Measurements from ENCODE around the gene RNU1-3.
"Not testable (repeated sequence)": the region's sequence is repeated elsewhere in the genome, so short reads cannot be mapped to it uniquely, and the experiment has no call there.

The RNU1-3 gene

GRCh38 chr1:16680366-16680765 lies 13.6 kb upstream of the RNU1-3 start:
- not testable (repeated sequence) for H3K36me3 ChIP-seq (ENCODE audit: control insufficient read depth, insufficient read depth, low read length); H3K4me3 ChIP-seq (ENCODE audit: extremely low read depth, insufficient read depth, low read length, poor library complexity, severe bottlenecking); H3K4me1 ChIP-seq (ENCODE audit: control insufficient read depth, insufficient read depth, low read length, poor library complexity, severe bottlenecking); H3K27ac ChIP-seq (ENCODE audit: low read depth, low read length, severe bottlenecking); H3K9me3 ChIP-seq (ENCODE audit: control insufficient read depth, low read length)
- 71 to 83% methylated on average over 16 to 20 of the region's 29 CpGs for WGBS, 2 experiments (ENCODE audit: insufficient coverage in 2 of 2)

GRCh38 chr1:16677552-16678431 lies 11.0 kb upstream of the RNU1-3 start:
- Histone ChIP-seq H3K4me3 (ENCODE audit: extremely low read depth, insufficient read depth, low read length, poor library complexity, severe bottlenecking) (no peak overlapping the region), H3K4me1 (ENCODE audit: control insufficient read depth, insufficient read depth, low read length, poor library complexity, severe bottlenecking) (no peaks in the 10 kb centered on the region), H3K27ac (ENCODE audit: low read depth, low read length, severe bottlenecking) (no peak overlapping the region), H3K9me3 (ENCODE audit: control insufficient read depth, low read length) (no peaks in the 10 kb centered on the region), H3K36me3 (ENCODE audit: control insufficient read depth, insufficient read depth, low read length) (no peaks in the 10 kb centered on the region)
- 81 to 92% methylated on average over 23 to 27 of the region's 34 CpGs for WGBS, 2 experiments (ENCODE audit: insufficient coverage in 2 of 2)

GRCh38 chr1:16676661-16677523 lies 10.1 kb upstream of the RNU1-3 start:
- not testable (repeated sequence) for H3K4me1 ChIP-seq (ENCODE audit: control insufficient read depth, insufficient read depth, low read length, poor library complexity, severe bottlenecking); H3K9me3 ChIP-seq (ENCODE audit: control insufficient read depth, low read length); H3K36me3 ChIP-seq (ENCODE audit: control insufficient read depth, insufficient read depth, low read length); H3K4me3 ChIP-seq (ENCODE audit: extremely low read depth, insufficient read depth, low read length, poor library complexity, severe bottlenecking); H3K27ac ChIP-seq (ENCODE audit: low read depth, low read length, severe bottlenecking)
- 72 to 81% methylated on average over 16 to 19 of the region's 22 CpGs for WGBS, 2 experiments (ENCODE audit: insufficient coverage in 2 of 2)

- H3K4me3 ChIP-seq (ENCODE audit: extremely low read depth, insufficient read depth, low read length, poor library complexity, severe bottlenecking); H3K4me1 ChIP-seq (ENCODE audit: control insufficient read depth, insufficient read depth, low read length, poor library complexity, severe bottlenecking); H3K36me3 ChIP-seq (ENCODE audit: control insufficient read depth, insufficient read depth, low read length); H3K9me3 ChIP-seq (ENCODE audit: control insufficient read depth, low read length); H3K27ac ChIP-seq (ENCODE audit: low read depth, low read length, severe bottlenecking): not testable (repeated sequence)
- WGBS, 2 experiments (ENCODE audit: insufficient coverage in 2 of 2): no CpG with 5 or more reads among the region's 2 CpGs
Observed at GRCh38 chr1:16675118-16675510, 8.4 kb upstream of the RNU1-3 start.

- not testable (repeated sequence) for H3K4me3 ChIP-seq (ENCODE audit: extremely low read depth, insufficient read depth, low read length, poor library complexity, severe bottlenecking); H3K4me1 ChIP-seq (ENCODE audit: control insufficient read depth, insufficient read depth, low read length, poor library complexity, severe bottlenecking); H3K9me3 ChIP-seq (ENCODE audit: control insufficient read depth, low read length); H3K36me3 ChIP-seq (ENCODE audit: control insufficient read depth, insufficient read depth, low read length); H3K27ac ChIP-seq (ENCODE audit: low read depth, low read length, severe bottlenecking)
- no CpG with 5 or more reads among the region's 5 CpGs for WGBS, 2 experiments (ENCODE audit: insufficient coverage in 2 of 2)
Observed at GRCh38 chr1:16673976-16674375, 7.2 kb upstream of the RNU1-3 start.

- H3K27ac ChIP-seq (ENCODE audit: low read depth, low read length, severe bottlenecking); H3K36me3 ChIP-seq (ENCODE audit: control insufficient read depth, insufficient read depth, low read length); H3K9me3 ChIP-seq (ENCODE audit: control insufficient read depth, low read length); H3K4me1 ChIP-seq (ENCODE audit: control insufficient read depth, insufficient read depth, low read length, poor library complexity, severe bottlenecking); H3K4me3 ChIP-seq (ENCODE audit: extremely low read depth, insufficient read depth, low read length, poor library complexity, severe bottlenecking): not testable (repeated sequence)
- WGBS, 2 experiments (ENCODE audit: insufficient coverage in 2 of 2): no CpG with 5 or more reads among the region's 11 CpGs
Observed at GRCh38 chr1:16665836-16666235, 912 bp downstream of the RNU1-3 start.

- H3K27ac ChIP-seq (ENCODE audit: low read depth, low read length, severe bottlenecking); H3K4me3 ChIP-seq (ENCODE audit: extremely low read depth, insufficient read depth, low read length, poor library complexity, severe bottlenecking); H3K9me3 ChIP-seq (ENCODE audit: control insufficient read depth, low read length); H3K4me1 ChIP-seq (ENCODE audit: control insufficient read depth, insufficient read depth, low read length, poor library complexity, severe bottlenecking); H3K36me3 ChIP-seq (ENCODE audit: control insufficient read depth, insufficient read depth, low read length): not testable (repeated sequence)
- no CpG with 5 or more reads among the region's 32 CpGs for WGBS, 2 experiments (ENCODE audit: insufficient coverage in 2 of 2)
Observed at GRCh38 chr1:16658234-16658633, 8.5 kb downstream of the RNU1-3 start.

- not testable (repeated sequence) for H3K36me3 ChIP-seq (ENCODE audit: control insufficient read depth, insufficient read depth, low read length); H3K27ac ChIP-seq (ENCODE audit: low read depth, low read length, severe bottlenecking); H3K4me3 ChIP-seq (ENCODE audit: extremely low read depth, insufficient read depth, low read length, poor library complexity, severe bottlenecking); H3K9me3 ChIP-seq (ENCODE audit: control insufficient read depth, low read length); H3K4me1 ChIP-seq (ENCODE audit: control insufficient read depth, insufficient read depth, low read length, poor library complexity, severe bottlenecking)
- WGBS, 2 experiments (ENCODE audit: insufficient coverage in 2 of 2): no CpG with 5 or more reads among the region's 14 CpGs
Observed at GRCh38 chr1:16656981-16657683, 9.6 kb downstream of the RNU1-3 start.

- H3K27ac ChIP-seq (ENCODE audit: low read depth, low read length, severe bottlenecking); H3K4me3 ChIP-seq (ENCODE audit: extremely low read depth, insufficient read depth, low read length, poor library complexity, severe bottlenecking): not testable (repeated sequence)
- no CpG with 5 or more reads among the region's 6 CpGs for WGBS, 2 experiments (ENCODE audit: insufficient coverage in 2 of 2)
Observed at GRCh38 chr1:16656574-16656973, 10.2 kb downstream of the RNU1-3 start.

GRCh38 chr1:16651560-16651959 lies 15.2 kb downstream of the RNU1-3 start:
- 100% methylated on average over 1 of the region's 1 CpG; no CpG with 5 or more reads in 1 of the 2 experiments for WGBS, 2 experiments (ENCODE audit: insufficient coverage in 2 of 2)
- H3K4me3 ChIP-seq (ENCODE audit: extremely low read depth, insufficient read depth, low read length, poor library complexity, severe bottlenecking); H3K9me3 ChIP-seq (ENCODE audit: control insufficient read depth, low read length); H3K36me3 ChIP-seq (ENCODE audit: control insufficient read depth, insufficient read depth, low read length); H3K27ac ChIP-seq (ENCODE audit: low read depth, low read length, severe bottlenecking); H3K4me1 ChIP-seq (ENCODE audit: control insufficient read depth, insufficient read depth, low read length, poor library complexity, severe bottlenecking): not testable (repeated sequence)

More at GRCh38 chr1:16656574-16656973, 10.2 kb downstream of the RNU1-3 start:
- H3K4me1 ChIP-seq (ENCODE audit: control insufficient read depth, insufficient read depth, low read length, poor library complexity, severe bottlenecking); H3K36me3 ChIP-seq (ENCODE audit: control insufficient read depth, insufficient read depth, low read length); H3K9me3 ChIP-seq (ENCODE audit: control insufficient read depth, low read length): not testable (repeated sequence)
